Ovary (tissue), 1 donor: Measurements from ENCODE around the gene ARHGEF28.

Source experiments
- EP300 ChIP-seq: sonication (generic); formaldehyde crosslinking; IDR thresholded peaks from one replicate; pipeline ENCODE4 v1.6.1; 2017; ENCODE audit warnings: antibody characterized with exemption
- POLR2A ChIP-seq: fragments of 450-650 bp; IDR thresholded peaks from one replicate; pipeline ENCODE4 v1.6.1; 2017; ENCODE audit warnings: antibody characterized with exemption, mild to moderate bottlenecking, moderate library complexity

GRCh38 chr5:73664796-73665195 lies 38.8 kb downstream of the ARHGEF28 start:
- no peak for TF ChIP-seq POLR2A
- TF ChIP-seq EP300, result no peak
